Astrocyte (in vitro differentiated cells and primary cell): Measurements from ENCODE around the gene GFRA1.

Experiments
- CTCF ChIP-seq: IDR thresholded peaks from 2 replicates; pipeline ENCODE4 v1.5.1; 2011; ENCODE audit warnings: low read depth, mild to moderate bottlenecking, inconsistent platforms, low read length, moderate library complexity; ENCODE audit not compliant: insufficient read depth
- EZH2 ChIP-seq: IDR thresholded peaks from 2 replicates; pipeline ENCODE4 v1.6.1; 2012; ENCODE audit warnings: mild to moderate bottlenecking, low read length, inconsistent platforms; ENCODE audit not compliant: insufficient read depth

- TF ChIP-seq CTCF, result no peak
- TF ChIP-seq EZH2, result no peak
These were observed 65.3 kb downstream of the GFRA1 start for GRCh38 chr10:116207690-116208089.
